ENCODE data around the gene U2SURP. TPM values are rescaled to one million over a fixed set of nuclear protein-coding genes. Genes with fewer than 3 reads are reported as not detected.

The U2SURP gene
- total and polyA plus RNA-seq, 10 of the 15 experiments (the other 5 are each of a cell fraction or from before 2014, with no cell fraction given): 76.3 to 277 (median 150) TPM

GRCh38 chr3:142965581-142965980 is 35.8 kb upstream of the U2SURP start (continued):
- no peak for TF ChIP-seq USF1 (IDR thresholded peaks at IDR 0.05; ENCODE audit: borderline replicate concordance, extremely low read length, insufficient read depth, low read depth, low read length)
- TF ChIP-seq YY1 (IDR thresholded peaks at IDR 0.05; ENCODE audit: low read depth, low read length): no peak
- no peak for TF ChIP-seq RFX5 (IDR thresholded peaks at IDR 0.05; ENCODE audit: low read depth, low read length)
- no peak for TF ChIP-seq ZBED1 (IDR thresholded peaks at IDR 0.05; ENCODE audit: borderline replicate concordance)
- TF ChIP-seq IRF3 (IDR thresholded peaks at IDR 0.05): no peak
- TF ChIP-seq GATAD2B (conservative IDR thresholded peaks at IDR 0.05; ENCODE audit: low read depth): no peak
- TF ChIP-seq BCL3 (IDR thresholded peaks at IDR 0.05; ENCODE audit: borderline replicate concordance, insufficient read depth, low read depth, low read length, poor library complexity, severe bottlenecking): no peak
- no peak for TF ChIP-seq KDM1A (IDR thresholded peaks at IDR 0.05; ENCODE audit: borderline replicate concordance)
- TF ChIP-seq HDAC2 (IDR thresholded peaks at IDR 0.05): no peak
- no peak for TF ChIP-seq RBBP5 (conservative IDR thresholded peaks at IDR 0.05)
- TF ChIP-seq RELB (IDR thresholded peaks at IDR 0.05; ENCODE audit: low read depth): no peak
- no peak for TF ChIP-seq MXI1 (IDR thresholded peaks at IDR 0.05; ENCODE audit: low read depth, low read length)
- TF ChIP-seq POLR2A (IDR thresholded peaks at IDR 0.05; ENCODE audit: low read depth, low read length): no peak
